NCI-H1105 treated with DMSO at 0.1 percent for 48 hours (cell line): ENCODE measurements around the gene GLMP.

Experiments used
- DNase-seq: peaks from one replicate; lab custom pipeline; 2025; lab: John Stamatoyannopoulos, UW

The GLMP gene

DNA sequence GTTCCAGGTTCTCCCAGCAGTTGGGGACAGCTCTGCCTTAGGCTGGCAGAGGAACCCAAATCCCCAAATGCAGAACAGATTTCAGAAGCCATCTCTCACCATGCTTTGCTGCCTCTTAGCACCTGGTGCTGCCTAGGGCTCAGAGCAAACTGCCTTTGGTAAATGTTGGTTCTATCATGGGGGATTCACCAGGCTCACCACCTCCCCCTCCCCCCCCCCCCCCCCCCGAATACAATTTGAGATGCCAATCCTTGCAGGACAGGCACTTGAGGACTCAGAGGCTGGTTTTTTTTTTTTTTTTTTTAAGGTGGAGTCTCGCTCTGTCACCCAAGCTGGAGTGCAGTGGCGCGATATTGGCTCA, 47.2 kb downstream of the GLMP start:
- no peak for DNase-seq

DNA sequence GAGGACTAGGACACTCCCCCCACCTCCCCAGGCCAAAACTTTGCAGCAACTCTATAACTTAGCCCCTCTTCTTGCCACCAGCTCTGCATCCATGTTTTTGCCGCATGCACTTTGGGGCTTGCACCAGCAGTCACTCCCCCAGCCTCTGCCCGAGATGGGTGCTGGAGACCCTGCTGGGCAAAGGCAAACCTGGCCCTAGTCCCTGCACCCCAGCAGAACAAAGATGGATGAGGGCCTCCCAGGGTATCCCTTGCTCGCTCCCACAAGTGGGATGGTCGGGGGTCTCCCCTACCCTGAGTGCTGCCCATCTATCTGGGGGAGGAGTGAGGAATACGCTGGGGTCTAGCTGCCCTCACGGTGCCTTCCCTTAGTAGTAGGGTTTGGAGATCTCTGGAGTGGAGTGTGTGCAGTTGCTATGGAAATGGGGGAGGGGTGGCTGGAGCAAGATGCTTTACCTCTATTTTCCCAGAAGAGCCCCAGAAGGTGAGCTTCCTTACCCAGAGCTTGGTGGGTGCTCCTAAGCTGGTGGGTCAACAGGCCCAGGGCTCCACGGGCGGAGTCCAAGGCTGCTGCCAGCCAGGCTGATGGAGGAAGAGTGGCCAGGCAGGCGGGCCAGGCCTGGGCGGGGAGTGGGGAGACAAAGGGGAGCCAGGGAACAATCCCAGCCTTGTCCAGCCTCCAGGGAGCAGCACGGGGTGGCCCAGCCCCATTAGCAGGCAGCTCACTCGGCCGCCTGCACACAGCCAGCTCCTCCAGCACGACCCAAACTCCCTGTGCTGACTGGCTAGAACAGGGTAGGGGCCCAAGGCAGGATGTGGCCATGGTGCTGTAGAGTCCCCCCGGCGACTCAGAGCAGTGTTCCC, 47.8 kb downstream of the GLMP start, which contains the start of gene PAQR6:
PAQR6 (minus strand) TSS at position 597 of the 863 bp plus-strand sequence. CDS start 1,325 bp downstream, outside the sequence.
- DNase-seq = no peak

DNA sequence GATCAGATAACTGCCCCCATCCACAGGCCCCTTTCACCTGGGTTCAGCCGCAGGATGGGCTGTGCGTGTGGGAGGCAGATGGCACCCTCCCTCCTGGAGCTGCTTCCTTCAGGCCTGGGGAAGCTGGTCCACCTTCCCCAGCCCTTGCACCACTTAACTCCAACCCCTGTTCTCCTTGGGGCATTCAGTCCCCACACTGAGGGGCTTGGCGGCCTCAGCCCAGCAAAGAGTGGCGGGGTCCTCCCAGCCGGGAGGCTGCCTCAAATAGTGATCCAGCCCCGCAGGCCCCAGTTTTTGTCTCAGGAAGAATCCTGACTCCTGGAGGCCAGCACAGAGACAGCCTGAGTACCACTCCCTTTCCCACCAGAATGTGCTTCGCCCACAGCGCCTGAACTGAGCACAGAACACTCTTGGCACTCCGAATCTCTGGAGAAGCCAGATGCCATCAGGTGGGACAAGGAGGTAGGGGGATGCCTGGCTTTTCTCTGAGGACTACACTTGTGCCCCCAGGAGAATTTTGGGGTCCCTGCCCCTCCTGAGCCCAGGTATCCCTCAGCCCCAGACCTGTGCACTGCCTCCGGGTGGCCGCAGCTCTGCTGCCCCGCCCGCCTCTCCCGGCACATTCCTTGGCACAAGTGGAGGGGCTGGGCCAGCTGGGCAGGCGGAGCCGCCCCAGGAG, 48.6 kb downstream of the GLMP start:
- DNase-seq = no peak

DNA sequence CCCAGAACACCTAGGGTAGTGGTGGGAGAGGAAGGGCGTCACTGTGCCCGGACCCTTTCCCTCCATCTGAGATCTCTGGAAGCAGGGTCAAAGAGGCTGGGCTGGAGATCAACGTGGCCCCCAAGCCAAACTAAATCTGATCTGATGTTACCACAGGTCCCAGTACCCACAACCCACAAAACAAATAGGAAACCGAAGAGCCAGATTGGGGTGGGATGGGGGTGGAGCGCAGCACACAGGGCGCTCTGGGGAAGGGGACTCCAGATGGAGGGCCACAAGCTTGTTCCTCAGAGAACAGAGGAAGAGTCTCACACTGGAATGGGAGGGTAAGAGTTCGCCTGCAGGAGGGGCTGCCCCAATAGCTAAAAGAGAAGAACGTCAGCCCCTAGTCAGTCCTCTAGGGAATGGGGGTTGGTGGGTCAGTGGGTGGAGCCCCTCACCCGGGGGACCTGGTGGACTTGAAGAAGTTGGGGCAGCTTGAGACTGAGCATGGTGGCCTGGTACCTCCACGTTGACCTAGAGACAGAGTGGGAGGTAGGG, 49.2 kb downstream of the GLMP start:
- no peak for DNase-seq

DNA sequence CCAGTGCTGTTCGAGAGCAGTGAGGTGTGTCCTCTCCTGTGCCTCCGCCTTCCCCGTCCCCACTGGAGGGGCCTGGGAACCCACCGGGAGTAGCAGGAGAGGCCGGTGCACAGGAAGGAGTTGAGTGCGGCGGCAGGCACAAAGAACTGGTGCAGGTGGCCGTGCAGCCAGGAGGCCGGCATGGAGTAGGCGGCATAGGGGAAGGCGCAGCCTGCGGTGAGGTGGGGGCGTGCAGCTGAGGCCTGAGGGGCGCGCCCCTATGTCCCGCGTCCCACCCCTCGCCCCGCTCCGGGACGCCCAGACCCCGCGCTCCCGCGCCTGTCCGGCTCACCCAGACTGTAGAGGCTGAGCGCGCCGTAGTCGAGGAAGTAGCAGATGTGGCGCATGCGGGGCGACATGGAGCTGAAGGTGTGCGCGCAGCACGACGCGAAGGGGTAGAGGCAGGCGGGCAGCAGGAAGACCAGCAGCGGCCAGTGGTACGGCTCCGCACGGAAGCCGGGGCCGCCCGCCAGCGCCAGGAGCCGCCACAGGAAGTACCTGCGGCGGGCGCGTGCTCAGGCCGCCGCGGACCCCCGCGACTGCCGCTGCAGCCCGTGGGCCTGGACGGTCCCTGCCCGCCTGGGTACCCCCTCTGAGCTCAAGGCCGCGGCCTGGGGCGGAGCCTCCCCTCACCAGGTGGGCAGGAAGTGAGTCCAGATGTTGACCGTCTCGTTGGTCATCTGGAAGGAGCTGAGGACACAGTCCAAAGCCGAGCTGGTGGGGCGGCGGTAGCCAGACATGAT, 49.8 kb downstream of the GLMP start:
- peak; percentile 34 for DNase-seq

DNA sequence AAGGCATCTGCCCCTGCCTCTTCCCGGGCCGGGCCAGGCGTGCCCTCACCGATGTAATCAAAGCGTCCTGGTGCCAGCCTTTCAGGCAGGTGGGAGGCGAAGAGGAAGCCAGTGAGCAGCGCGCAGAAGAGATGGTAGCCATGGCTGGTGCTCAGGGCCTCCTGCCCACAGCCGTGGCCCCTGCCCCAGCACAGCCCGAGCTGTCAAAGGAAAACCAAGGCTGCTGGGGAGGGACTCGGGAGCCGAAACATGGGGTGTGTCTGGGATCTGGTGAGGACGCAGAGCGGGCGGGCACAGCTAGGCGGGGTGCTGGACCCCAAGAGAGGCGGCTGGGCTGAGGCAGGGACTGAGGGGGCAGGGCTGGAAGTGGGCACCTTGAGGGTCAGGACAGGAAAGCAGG, 50.8 kb downstream of the GLMP start:
- DNase-seq = no peak

DNA sequence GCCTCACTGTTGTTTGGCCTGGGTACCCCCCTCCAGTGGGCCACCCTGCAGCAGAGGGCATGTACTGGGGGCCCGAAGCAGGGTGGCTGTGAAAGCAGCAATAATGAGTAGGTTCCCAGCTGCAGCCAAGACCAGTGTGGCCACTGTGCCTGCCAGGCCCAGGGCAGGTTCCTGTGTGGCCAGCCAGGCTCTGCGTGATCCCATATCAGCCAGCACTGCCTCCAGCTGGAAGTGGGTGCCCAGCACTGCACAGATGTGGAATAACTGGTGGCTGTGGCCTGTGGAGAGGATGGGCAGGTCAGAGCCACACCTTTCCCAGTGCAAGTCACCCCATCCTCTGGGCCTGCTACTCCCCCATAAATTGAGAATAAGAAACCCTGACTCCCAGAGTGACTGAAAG, 51.4 kb downstream of the GLMP start:
- no peak for DNase-seq

DNA sequence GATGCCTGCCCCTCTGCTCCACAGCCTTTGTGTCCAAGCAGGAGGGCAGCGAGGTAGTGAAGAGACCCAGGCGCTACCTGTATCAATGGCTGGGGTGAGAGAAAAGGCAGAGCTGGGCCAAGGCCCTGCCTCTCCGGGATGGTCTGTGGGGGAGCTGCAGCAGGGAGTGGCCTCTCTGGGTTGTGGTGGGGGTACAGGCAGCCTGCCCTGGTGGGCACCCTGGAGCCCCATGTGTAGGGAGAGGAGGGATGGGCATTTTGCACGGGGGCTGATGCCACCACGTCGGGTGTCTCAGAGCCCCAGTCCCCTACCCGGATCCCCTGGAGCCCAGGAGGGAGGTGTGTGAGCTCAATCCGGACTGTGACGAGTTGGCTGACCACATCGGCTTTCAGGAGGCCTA, 52.7 kb downstream of the GLMP start:
- DNase-seq = no peak
